ENCODE results near the gene SOS2. TPM values are rescaled to one million over a fixed set of nuclear protein-coding genes. Genes with fewer than 3 reads are reported as not detected.

SOS2 gene
- total and polyA plus RNA-seq, 8 donors, result 5.8 to 69.0 (median 27.3) TPM

DNA sequence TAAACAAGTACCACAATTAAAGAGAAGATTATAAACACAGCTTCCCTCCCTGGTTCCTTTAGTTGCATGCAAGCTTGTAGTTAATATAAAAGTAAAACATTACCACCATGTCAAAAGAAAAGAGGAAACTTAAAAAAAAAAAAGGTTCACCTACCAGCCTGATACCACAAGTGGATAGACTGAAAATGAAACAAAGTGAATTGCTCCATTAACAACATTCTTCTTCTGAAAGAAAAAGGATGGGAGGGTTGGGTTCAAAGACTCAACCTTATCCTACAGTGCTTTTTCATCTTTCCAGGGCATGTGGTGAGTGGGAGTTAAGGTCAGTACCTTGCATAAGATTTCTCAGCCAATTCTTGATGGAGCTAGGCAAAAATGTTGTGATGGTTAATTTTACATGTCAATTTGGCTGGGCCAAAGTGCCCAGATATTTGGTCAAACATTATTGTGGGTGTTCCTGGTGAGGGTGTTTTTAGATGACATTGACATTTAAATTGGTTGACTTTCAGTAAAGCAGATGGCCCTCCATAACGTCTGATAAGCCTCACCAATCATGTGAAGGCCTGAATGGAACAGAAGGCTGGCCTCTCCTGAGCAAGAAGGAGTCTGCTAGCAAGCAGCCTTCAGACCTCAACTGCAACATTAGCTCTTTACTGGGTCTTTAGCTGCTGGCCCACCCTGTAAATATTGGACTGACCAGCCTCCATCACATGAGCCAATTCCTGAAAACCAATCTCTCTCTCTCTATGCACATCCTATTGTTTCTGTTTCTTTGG, 143.8 kb downstream of the SOS2 start:
- WGBS, 5 donors, result 18 to 56% (median 39%) methylated on average over 1 of the region's 1 CpG
- intact Hi-C loops (cut with DNase I; ENCODE audit: low total_unique reads), result no loop called here
- H3K36me3 ChIP-seq, result peaks cover 0 to 3% (median 0%) of the 10 kb centered on the region in 4 donors
- no peaks in the 10 kb centered on the region for H3K9me3 ChIP-seq
- H3K4me3 ChIP-seq, result no peak overlapping the region
- peaks cover 0 to 15% (median 0%) of the 10 kb centered on the region in 4 donors for H3K4me1 ChIP-seq
- DNase-seq, result no peak
- peak overlapping the region in 2 of 5 donors; percentile 16 to 30 for H3K27ac ChIP-seq
- TF ChIP-seq, protein P1, sequence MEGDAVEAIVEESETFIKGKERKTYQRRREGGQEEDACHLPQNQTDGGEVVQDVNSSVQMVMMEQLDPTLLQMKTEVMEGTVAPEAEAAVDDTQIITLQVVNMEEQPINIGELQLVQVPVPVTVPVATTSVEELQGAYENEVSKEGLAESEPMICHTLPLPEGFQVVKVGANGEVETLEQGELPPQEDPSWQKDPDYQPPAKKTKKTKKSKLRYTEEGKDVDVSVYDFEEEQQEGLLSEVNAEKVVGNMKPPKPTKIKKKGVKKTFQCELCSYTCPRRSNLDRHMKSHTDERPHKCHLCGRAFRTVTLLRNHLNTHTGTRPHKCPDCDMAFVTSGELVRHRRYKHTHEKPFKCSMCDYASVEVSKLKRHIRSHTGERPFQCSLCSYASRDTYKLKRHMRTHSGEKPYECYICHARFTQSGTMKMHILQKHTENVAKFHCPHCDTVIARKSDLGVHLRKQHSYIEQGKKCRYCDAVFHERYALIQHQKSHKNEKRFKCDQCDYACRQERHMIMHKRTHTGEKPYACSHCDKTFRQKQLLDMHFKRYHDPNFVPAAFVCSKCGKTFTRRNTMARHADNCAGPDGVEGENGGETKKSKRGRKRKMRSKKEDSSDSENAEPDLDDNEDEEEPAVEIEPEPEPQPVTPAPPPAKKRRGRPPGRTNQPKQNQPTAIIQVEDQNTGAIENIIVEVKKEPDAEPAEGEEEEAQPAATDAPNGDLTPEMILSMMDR (IDR thresholded peaks at IDR 0.05), result no peak
- TF ChIP-seq EP300 (IDR thresholded peaks at IDR 0.05) (no peak), POLR2AphosphoS5 (IDR thresholded peaks at IDR 0.05) (no peak), POLR2A (IDR thresholded peaks at IDR 0.05) (no peak)
- H3K27me3 ChIP-seq, result no peaks in the 10 kb centered on the region

DNA sequence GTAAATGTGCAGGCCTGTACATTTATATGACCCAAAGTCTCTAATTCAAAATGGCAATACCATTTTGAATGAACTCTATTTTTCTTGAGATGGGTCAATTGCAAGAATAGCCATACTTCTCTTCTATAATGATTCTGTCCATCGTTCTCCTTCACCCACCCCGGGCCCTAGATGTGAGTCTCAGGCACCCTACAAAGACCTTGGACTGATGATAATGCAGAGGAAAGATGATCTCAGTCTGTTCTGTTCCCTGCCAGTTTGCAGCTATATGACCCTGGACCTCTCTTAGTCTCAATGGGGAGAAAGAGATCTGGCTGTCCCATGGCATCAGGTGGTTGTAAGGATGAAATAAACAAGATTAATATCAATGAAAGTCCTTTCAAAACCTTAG, 145.1 kb downstream of the SOS2 start:
- intact Hi-C loops (cut with DNase I; ENCODE audit: low total_unique reads), result no loop called here
- Histone ChIP-seq H3K4me3 (no peak overlapping the region), H3K36me3 (peaks cover 0 to 2% (median 0%) of the 10 kb centered on the region in 4 donors), H3K27ac (no peak overlapping the region), H3K27me3 (no peaks in the 10 kb centered on the region), H3K4me1 (peaks cover 0 to 15% (median 0%) of the 10 kb centered on the region in 4 donors), H3K9me3 (no peaks in the 10 kb centered on the region)
- WGBS, 5 donors, result 86 to 98% (median 90%) methylated on average over 2 of the region's 2 CpGs
- no peak for DNase-seq
- TF ChIP-seq, protein P1 (IDR thresholded peaks at IDR 0.05), result no peak
- TF ChIP-seq EP300 (IDR thresholded peaks at IDR 0.05) (no peak), POLR2AphosphoS5 (IDR thresholded peaks at IDR 0.05) (no peak), POLR2A (IDR thresholded peaks at IDR 0.05) (no peak)

GRCh38 chr14:50085570-50086320, 145.6 kb downstream of the SOS2 start:
- 77 to 85% (median 83%) methylated on average over 10 of the region's 10 CpGs for WGBS, 5 donors
- TF ChIP-seq, protein P1 (IDR thresholded peaks at IDR 0.05), result no peak
- no peak for TF ChIP-seq EP300 (IDR thresholded peaks at IDR 0.05)
- no peak for TF ChIP-seq POLR2A (IDR thresholded peaks at IDR 0.05)
- TF ChIP-seq POLR2AphosphoS5 (IDR thresholded peaks at IDR 0.05), result no peak
- DNase-seq, result no peak
- no peaks in the 10 kb centered on the region for H3K36me3 ChIP-seq
- H3K9me3 ChIP-seq, result no peaks in the 10 kb centered on the region
- H3K4me1 ChIP-seq, result peaks cover 0 to 15% (median 0%) of the 10 kb centered on the region in 4 donors
- no peaks in the 10 kb centered on the region for H3K27me3 ChIP-seq
- no peak overlapping the region for H3K4me3 ChIP-seq
- intact Hi-C loops (cut with DNase I; ENCODE audit: low total_unique reads), result no loop called here
- peak overlapping the region in 1 of 5 donors; percentile 22 for H3K27ac ChIP-seq

DNA sequence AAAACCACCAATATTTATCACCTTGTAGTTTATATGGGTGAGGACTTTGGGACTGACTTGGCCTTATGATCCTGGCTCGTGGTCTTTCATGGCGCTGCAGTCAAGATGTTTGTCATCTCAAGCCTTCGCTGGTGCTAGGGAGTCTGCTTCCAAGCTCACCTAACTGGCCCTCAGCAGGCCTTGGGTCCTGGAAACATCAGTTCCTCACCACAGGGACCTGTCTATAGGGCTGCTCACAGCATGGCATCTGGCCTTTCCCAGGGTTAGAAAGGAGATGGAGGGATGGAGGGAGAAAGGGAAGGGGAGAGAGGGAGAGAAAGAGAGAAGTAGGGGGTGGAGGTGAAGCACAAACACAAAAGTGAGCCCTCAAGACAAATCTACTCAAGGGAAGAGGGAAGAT, 146.7 kb downstream of the SOS2 start:
- 81 to 93% (median 88%) methylated on average over 3 of the region's 3 CpGs for WGBS, 5 donors
- H3K9me3 ChIP-seq, result no peaks in the 10 kb centered on the region
- DNase-seq, result no peak
- TF ChIP-seq POLR2A (IDR thresholded peaks at IDR 0.05), result no peak
- no peaks in the 10 kb centered on the region for H3K27me3 ChIP-seq
- H3K4me3 ChIP-seq, result no peak overlapping the region
- H3K27ac ChIP-seq, result no peak overlapping the region
- H3K4me1 ChIP-seq, result peaks cover 0 to 15% (median 0%) of the 10 kb centered on the region in 4 donors
- no peaks in the 10 kb centered on the region for H3K36me3 ChIP-seq
- intact Hi-C loops (cut with DNase I; ENCODE audit: low total_unique reads), result no loop called here
